Measurements from ENCODE around the gene SNRPA.

DNA sequence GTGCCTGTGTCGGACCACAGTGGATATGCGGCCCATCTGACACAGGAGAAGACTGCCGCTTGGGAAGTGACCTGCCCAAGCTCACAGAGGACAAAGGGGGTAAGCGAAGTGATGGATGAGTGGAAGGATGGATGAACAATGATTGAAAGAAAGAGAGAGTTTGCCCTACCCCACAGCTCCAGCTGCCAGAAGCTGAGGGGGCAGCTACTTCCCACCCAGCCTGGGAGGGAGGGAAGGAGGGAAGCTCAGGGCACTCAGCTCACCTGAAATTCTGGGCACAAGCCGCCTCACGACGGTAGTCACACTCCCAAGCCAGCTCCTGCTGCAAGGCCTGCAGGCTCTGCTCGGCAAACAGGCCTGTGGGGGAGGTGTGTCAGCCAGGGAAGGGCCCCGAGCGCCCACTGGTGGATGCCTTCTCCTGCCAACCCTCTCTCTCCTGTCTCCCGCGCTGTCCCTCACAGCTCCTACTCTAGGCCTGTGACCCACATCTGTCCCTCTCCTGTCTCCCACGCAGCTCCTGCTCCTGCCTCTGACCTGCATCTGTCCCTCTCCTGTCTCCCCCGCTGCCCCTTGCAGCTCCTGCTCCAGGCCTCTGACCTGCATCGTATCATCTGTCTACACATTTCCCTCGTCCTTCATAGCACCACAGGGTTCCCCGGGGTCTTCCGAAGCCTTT lies 48.5 kb upstream of the SNRPA start:
- TF ChIP-seq, protein P1, sequence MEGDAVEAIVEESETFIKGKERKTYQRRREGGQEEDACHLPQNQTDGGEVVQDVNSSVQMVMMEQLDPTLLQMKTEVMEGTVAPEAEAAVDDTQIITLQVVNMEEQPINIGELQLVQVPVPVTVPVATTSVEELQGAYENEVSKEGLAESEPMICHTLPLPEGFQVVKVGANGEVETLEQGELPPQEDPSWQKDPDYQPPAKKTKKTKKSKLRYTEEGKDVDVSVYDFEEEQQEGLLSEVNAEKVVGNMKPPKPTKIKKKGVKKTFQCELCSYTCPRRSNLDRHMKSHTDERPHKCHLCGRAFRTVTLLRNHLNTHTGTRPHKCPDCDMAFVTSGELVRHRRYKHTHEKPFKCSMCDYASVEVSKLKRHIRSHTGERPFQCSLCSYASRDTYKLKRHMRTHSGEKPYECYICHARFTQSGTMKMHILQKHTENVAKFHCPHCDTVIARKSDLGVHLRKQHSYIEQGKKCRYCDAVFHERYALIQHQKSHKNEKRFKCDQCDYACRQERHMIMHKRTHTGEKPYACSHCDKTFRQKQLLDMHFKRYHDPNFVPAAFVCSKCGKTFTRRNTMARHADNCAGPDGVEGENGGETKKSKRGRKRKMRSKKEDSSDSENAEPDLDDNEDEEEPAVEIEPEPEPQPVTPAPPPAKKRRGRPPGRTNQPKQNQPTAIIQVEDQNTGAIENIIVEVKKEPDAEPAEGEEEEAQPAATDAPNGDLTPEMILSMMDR (IDR thresholded peaks at IDR 0.05), result peak; percentile 53
- TF ChIP-seq EZH2 (IDR thresholded peaks at IDR 0.05), result no peak
- no peak for TF ChIP-seq EZH2phosphoT487 (IDR thresholded peaks at IDR 0.05)
